ENCODE results near the gene GRK1. TPM values are rescaled to one million over a fixed set of nuclear protein-coding genes. Genes with fewer than 3 reads are reported as not detected.

Gene GRK1
- total and polyA plus RNA-seq, 2 experiments from 2014 or later: not detected

- TF ChIP-seq STAT1 (IDR thresholded peaks at IDR 0.05; ENCODE audit: unreplicated experiment): no peak
- TF ChIP-seq ZNF331 (CRISPR knock-in tag; IDR thresholded peaks at IDR 0.05; ENCODE audit: low read depth): no peak
- TF ChIP-seq ETS1 (IDR thresholded peaks at IDR 0.05): no peak
- TF ChIP-seq CREB1 (CRISPR knock-in tag; IDR thresholded peaks at IDR 0.05; ENCODE audit: low read depth): no peak
These were observed 97.2 kb downstream of the GRK1 start (continued) for GRCh38 chr13:113763961-113764792.

GRCh38 chr13:113764793-113765563 lies 98.0 kb downstream of the GRK1 start:
- peaks cover 12% of the 10 kb centered on the region for H3K4me1 Mint-ChIP-seq
- H3K4me3 ChIP-seq: no peak overlapping the region
- DNase-seq (ENCODE audit: low spot score): no peak
- no peak overlapping the region for H2AFZ ChIP-seq
- no peak overlapping the region for H3K27ac ChIP-seq (ENCODE audit: low read depth)
- TF ChIP-seq CTCF (conservative IDR thresholded peaks at IDR 0.05; ENCODE audit: low read depth in 2 of 2) (no peak), EZH2 (IDR thresholded peaks at IDR 0.05; ENCODE audit: low read depth, unreplicated experiment) (no peak), JUNB (IDR thresholded peaks at IDR 0.05; ENCODE audit: unreplicated experiment) (no peak)
- H3F3A ChIP-seq (replicated peaks; ENCODE audit: low read depth): no peaks in the 10 kb centered on the region
- H3K9me2 ChIP-seq (ENCODE audit: insufficient read depth): no peaks in the 10 kb centered on the region
- no peaks in the 10 kb centered on the region; the same call in 2 of the 3 replicates for H3K9me3 Mint-ChIP-seq
- no peaks in the 10 kb centered on the region for H3K36me3 ChIP-seq (ENCODE audit: insufficient read depth)
- H3K27me3 ChIP-seq (ENCODE audit: insufficient read depth): peaks cover 19% of the 10 kb centered on the region
- H3K4me2 ChIP-seq: no peak overlapping the region
- no peaks in the 10 kb centered on the region for H4K20me1 ChIP-seq (replicated peaks; ENCODE audit: insufficient read depth)
- H3K79me2 ChIP-seq (replicated peaks; ENCODE audit: insufficient read depth): no peaks in the 10 kb centered on the region
- H3K4me1 ChIP-seq (ENCODE audit: insufficient read depth): no peaks in the 10 kb centered on the region; the same call in 1 of the 2 replicates
- no peak overlapping the region for H3K4me3 Mint-ChIP-seq
- no peak overlapping the region for H3K27ac Mint-ChIP-seq
- peaks cover 14% of the 10 kb centered on the region for H3K27me3 Mint-ChIP-seq (ENCODE audit: insufficient read depth, low read depth, poor library complexity)
- ATAC-seq: no peak
- no peaks in the 10 kb centered on the region for H3K36me3 Mint-ChIP-seq (ENCODE audit: low read depth)

GRCh38 chr13:113765564-113765910 lies 98.5 kb downstream of the GRK1 start:
- no peaks in the 10 kb centered on the region; the same call in 2 of the 3 replicates for H3K9me3 Mint-ChIP-seq
- Histone ChIP-seq H3K4me3 (no peak overlapping the region), H3K4me2 (no peak overlapping the region), H3K4me1 (ENCODE audit: insufficient read depth) (no peaks in the 10 kb centered on the region), H4K20me1 (replicated peaks; ENCODE audit: insufficient read depth) (no peaks in the 10 kb centered on the region), H3K27me3 (ENCODE audit: insufficient read depth) (peaks cover 13% of the 10 kb centered on the region), H3K9me2 (ENCODE audit: insufficient read depth) (no peaks in the 10 kb centered on the region), H3K36me3 (ENCODE audit: insufficient read depth) (no peaks in the 10 kb centered on the region), H2AFZ (no peak overlapping the region), H3K27ac (ENCODE audit: low read depth) (no peak overlapping the region), H3F3A (replicated peaks; ENCODE audit: low read depth) (no peaks in the 10 kb centered on the region), H3K79me2 (replicated peaks; ENCODE audit: insufficient read depth) (no peaks in the 10 kb centered on the region)
- H3K36me3 Mint-ChIP-seq (ENCODE audit: low read depth): no peaks in the 10 kb centered on the region
- ATAC-seq (peak; percentile 75), DNase-seq (ENCODE audit: low spot score) (peak; percentile 50)
- H3K4me3 Mint-ChIP-seq: no peak overlapping the region
- peaks cover 12% of the 10 kb centered on the region for H3K4me1 Mint-ChIP-seq
- no peak overlapping the region for H3K27ac Mint-ChIP-seq
- peaks cover 9% of the 10 kb centered on the region for H3K27me3 Mint-ChIP-seq (ENCODE audit: insufficient read depth, low read depth, poor library complexity)
- TF ChIP-seq JUNB (IDR thresholded peaks at IDR 0.05; ENCODE audit: unreplicated experiment) (no peak), POLR2AphosphoS5 (IDR thresholded peaks at IDR 0.05; ENCODE audit: low read depth) (no peak), CTCF (conservative IDR thresholded peaks at IDR 0.05; ENCODE audit: low read depth in 2 of 2) (peak; percentile 10 to 13; a peak in 1 of 4 replicates)

Data from GM23338 (cell line).